HCT116 (cell line): Measurements from ENCODE around the gene NDUFB2. TPM values are rescaled to one million over a fixed set of nuclear protein-coding genes. Genes with fewer than 3 reads are reported as not detected.

ENCODE experiments used
- ATAC-seq: fragments of 200-7000 bp; cut with Tn5 transposase; 2 replicates; pipeline ENCODE4 v1.9.1; 2020; ENCODE audit warnings: mild to moderate bottlenecking, moderate library complexity
- BruUV-seq: library from RNA; stranded (reverse); fragments of 400-500 nt; replicated peaks from 2 replicates; lab custom pipeline; 2021; lab: Mats Ljungman, UMichigan
- CTCF ChIA-PET: fragments of 300-600 bp; sonication (Branson Sonifier 250); formaldehyde crosslinking; loops from one replicate; lab custom pipeline; 2021; ENCODE audit warnings: antibody characterized with exemption; lab: Charles Lee
- POLR2A ChIA-PET: fragments of 300-600, 350-600 bp; sonication (Branson Sonifier 250); formaldehyde crosslinking; loops from one replicate; lab custom pipeline; 2021; ENCODE audit warnings: antibody characterized with exemption; lab: Charles Lee
- RAD21 ChIA-PET, 2 experiments: fragments of 300-600 bp; sonication (Branson Sonifier 250); formaldehyde crosslinking; loops; one replicate each; lab custom pipeline; 2023; ENCODE audit warnings: low total read pairs in 2 of 2; ENCODE audit not compliant: uncharacterized antibody in 2 of 2, unreplicated experiment in 2 of 2, low non-redundant PET in 1 of 2; lab: Charles Lee
- DNase-seq: peaks from one replicate; pipeline ENCODE4 v3.0.0-alpha.2; 2010; ENCODE audit warnings: low read depth, low spot score
- H2AFZ ChIP-seq: fragments of 200-600 bp; shearing (Covaris generic), sonication (generic); 2 replicates; pipeline ENCODE4 v1.6.1; 2017; ENCODE audit warnings: low read depth, mixed run types, mixed read lengths, antibody characterized with exemption, low read length; ENCODE audit not compliant: poor library complexity, severe bottlenecking
- H3K27ac ChIP-seq: 2 replicates; pipeline ENCODE4 v1.5.1; 2012; ENCODE audit warnings: low read depth, low read length
- H3K27me3 ChIP-seq: fragments of 200-600 bp; sonication (generic); 2 replicates; pipeline ENCODE4 v1.6.1; 2016; ENCODE audit warnings: mixed run types, low read length, mixed read lengths; ENCODE audit not compliant: insufficient read depth
- H3K36me3 ChIP-seq, 2 experiments: fragments of 200-500 bp in 1 of 2; fragments of 200-600 bp in 1 of 2; sonication (Bioruptor generic) in 1 of 2; sonication (generic) in 1 of 2; 2 replicates each; pipeline versions ENCODE4 v1.5.1 to v1.6.1; 2014 to 2016; ENCODE audit warnings: low read length in 2 of 2, inconsistent platforms in 1 of 2, mixed read lengths in 1 of 2, mixed run types in 1 of 2; ENCODE audit not compliant: insufficient read depth in 2 of 2, control insufficient read depth in 1 of 2
- H3K4me1 ChIP-seq, 2 experiments: fragments of 200-600 bp in 1 of 2; sonication (generic) in 1 of 2; 2 replicates each; pipeline versions ENCODE4 v1.5.1 to v1.6.1; 2012 to 2017; ENCODE audit warnings: low read length in 2 of 2, inconsistent platforms in 1 of 2, mild to moderate bottlenecking in 1 of 2, mixed read lengths in 1 of 2, mixed run types in 1 of 2, moderate library complexity in 1 of 2; ENCODE audit not compliant: insufficient read depth in 2 of 2, control insufficient read depth in 1 of 2
- H3K4me2 ChIP-seq: fragments of 200-600 bp; sonication (generic); 2 replicates; pipeline ENCODE4 v1.6.1; 2017; ENCODE audit warnings: mixed run types, low read length, mixed read lengths
- H3K4me3 ChIP-seq, 2 experiments: fragments of 200-600 bp in 1 of 2; sonication (generic) in 1 of 2; replicated peaks in 1 of 2; 2 replicates each; pipeline ENCODE4 v1.5.1; 2011 to 2016; ENCODE audit warnings: low read length in 2 of 2, control low read depth in 1 of 2, low read depth in 1 of 2, mild to moderate bottlenecking in 1 of 2, mixed read lengths in 1 of 2, mixed run types in 1 of 2
- H3K79me2 ChIP-seq: fragments of 200-600 bp; sonication (generic); 2 replicates; pipeline ENCODE4 v1.6.1; 2017; ENCODE audit warnings: mild to moderate bottlenecking, mixed run types, low read length, moderate library complexity, mixed read lengths; ENCODE audit not compliant: insufficient read depth
- H3K9ac ChIP-seq: fragments of 200-600 bp; sonication (generic); 2 replicates; pipeline ENCODE4 v1.6.1; 2016; ENCODE audit warnings: low read length, mixed read lengths
- H3K9me2 ChIP-seq: fragments of 200-600 bp; sonication (generic), shearing (Covaris generic); 2 replicates; pipeline ENCODE4 v1.6.1; 2017; ENCODE audit warnings: mixed run types, mild to moderate bottlenecking, moderate library complexity; ENCODE audit not compliant: insufficient read depth
- H3K9me3 ChIP-seq, 2 experiments: fragments of 200-500 bp in 1 of 2; fragments of 200-600 bp in 1 of 2; sonication (Bioruptor generic) in 1 of 2; sonication (generic) in 1 of 2; 2 replicates each; pipeline ENCODE4 v1.6.1; 2014 to 2017; ENCODE audit warnings: low read length in 2 of 2, mixed read lengths in 2 of 2, inconsistent platforms in 1 of 2, low read depth in 1 of 2, mild to moderate bottlenecking in 1 of 2, mixed run types in 1 of 2, moderate library complexity in 1 of 2; ENCODE audit not compliant: control insufficient read depth in 1 of 2, insufficient read depth in 1 of 2
- H4K20me1 ChIP-seq: fragments of 200-600 bp; sonication (generic), shearing (Covaris generic); 2 replicates; pipeline ENCODE4 v1.6.1; 2017; ENCODE audit warnings: mixed run types, mild to moderate bottlenecking, moderate library complexity; ENCODE audit not compliant: insufficient read depth
- JUND ChIP-seq: IDR thresholded peaks from 2 replicates; pipeline ENCODE4 v1.6.1; 2012
- POLR2AphosphoS5 ChIP-seq: IDR thresholded peaks from 2 replicates; pipeline ENCODE4 v1.6.1; 2011; ENCODE audit warnings: mild to moderate bottlenecking, low read depth, low read length, moderate library complexity
- SRF ChIP-seq: IDR thresholded peaks from 2 replicates; pipeline ENCODE4 v1.6.1; 2012; ENCODE audit warnings: low read depth
- YY1 ChIP-seq: IDR thresholded peaks from 2 replicates; pipeline ENCODE4 v1.6.1; 2011; ENCODE audit warnings: low read length, low read depth, moderate library complexity, mild to moderate bottlenecking; ENCODE audit not compliant: insufficient replicate concordance; ENCODE audit errors: extremely low read depth
- ZBTB33 ChIP-seq: IDR thresholded peaks from 2 replicates; pipeline ENCODE4 v1.6.1; 2011; ENCODE audit warnings: mild to moderate bottlenecking, low read length, moderate library complexity; ENCODE audit not compliant: insufficient replicate concordance; ENCODE audit errors: extremely low read depth
- ZFX ChIP-seq: fragments of 450-650 bp; IDR thresholded peaks from 2 replicates; pipeline ENCODE4 v1.6.1; 2017
- intact Hi-C: fragments of 100-400 bp; cut with micrococcal nuclease; formaldehyde crosslinking; loops from 2 replicates; pipeline ENCODE4 v1.10.0; 2022
- total RNA-seq: library from RNA; stranded (reverse); gene quantifications from one replicate; pipeline ENCODE4 v1.2.1, GENCODE V29; 2021; ENCODE audit not compliant: unreplicated experiment
- TF ChIP-seq, protein P1 (sequence below): IDR thresholded peaks from 2 replicates; pipeline ENCODE4 v1.6.1; 2012
- TF ChIP-seq, protein P2 (sequence below): IDR thresholded peaks from 2 replicates; pipeline ENCODE4 v1.6.1; 2012; ENCODE audit warnings: low read depth

Gene NDUFB2
- total RNA-seq, 1 experiment from 2014 or later = 143 TPM

GRCh38 chr7:140675726-140676125, 20.8 kb upstream of the NDUFB2 start:
- H4K20me1 ChIP-seq = no peaks in the 10 kb centered on the region
- no peak overlapping the region for H2AFZ ChIP-seq
- ChIA-PET CTCF (interaction anchor here (1.0 to 1.5 kb wide), 7 partner anchors 11 to 545 kb away, joined by 3 to 4 read pairs (median 4); no protein-coding TSS in a partner anchor), RAD21 (no interaction called here), POLR2A (no interaction called here)
- BruUV-seq = no TSS peak
- H3K27ac ChIP-seq = no peak overlapping the region
- peaks cover 9 to 24% of the 10 kb centered on the region in 2 experiments for H3K4me1 ChIP-seq
- TF ChIP-seq, protein P1, sequence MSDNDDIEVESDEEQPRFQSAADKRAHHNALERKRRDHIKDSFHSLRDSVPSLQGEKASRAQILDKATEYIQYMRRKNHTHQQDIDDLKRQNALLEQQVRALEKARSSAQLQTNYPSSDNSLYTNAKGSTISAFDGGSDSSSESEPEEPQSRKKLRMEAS = no peak
- TF ChIP-seq SRF (no peak), YY1 (no peak), JUND (no peak)
- TF ChIP-seq, protein P2, sequence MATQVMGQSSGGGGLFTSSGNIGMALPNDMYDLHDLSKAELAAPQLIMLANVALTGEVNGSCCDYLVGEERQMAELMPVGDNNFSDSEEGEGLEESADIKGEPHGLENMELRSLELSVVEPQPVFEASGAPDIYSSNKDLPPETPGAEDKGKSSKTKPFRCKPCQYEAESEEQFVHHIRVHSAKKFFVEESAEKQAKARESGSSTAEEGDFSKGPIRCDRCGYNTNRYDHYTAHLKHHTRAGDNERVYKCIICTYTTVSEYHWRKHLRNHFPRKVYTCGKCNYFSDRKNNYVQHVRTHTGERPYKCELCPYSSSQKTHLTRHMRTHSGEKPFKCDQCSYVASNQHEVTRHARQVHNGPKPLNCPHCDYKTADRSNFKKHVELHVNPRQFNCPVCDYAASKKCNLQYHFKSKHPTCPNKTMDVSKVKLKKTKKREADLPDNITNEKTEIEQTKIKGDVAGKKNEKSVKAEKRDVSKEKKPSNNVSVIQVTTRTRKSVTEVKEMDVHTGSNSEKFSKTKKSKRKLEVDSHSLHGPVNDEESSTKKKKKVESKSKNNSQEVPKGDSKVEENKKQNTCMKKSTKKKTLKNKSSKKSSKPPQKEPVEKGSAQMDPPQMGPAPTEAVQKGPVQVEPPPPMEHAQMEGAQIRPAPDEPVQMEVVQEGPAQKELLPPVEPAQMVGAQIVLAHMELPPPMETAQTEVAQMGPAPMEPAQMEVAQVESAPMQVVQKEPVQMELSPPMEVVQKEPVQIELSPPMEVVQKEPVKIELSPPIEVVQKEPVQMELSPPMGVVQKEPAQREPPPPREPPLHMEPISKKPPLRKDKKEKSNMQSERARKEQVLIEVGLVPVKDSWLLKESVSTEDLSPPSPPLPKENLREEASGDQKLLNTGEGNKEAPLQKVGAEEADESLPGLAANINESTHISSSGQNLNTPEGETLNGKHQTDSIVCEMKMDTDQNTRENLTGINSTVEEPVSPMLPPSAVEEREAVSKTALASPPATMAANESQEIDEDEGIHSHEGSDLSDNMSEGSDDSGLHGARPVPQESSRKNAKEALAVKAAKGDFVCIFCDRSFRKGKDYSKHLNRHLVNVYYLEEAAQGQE = no peak
- no peaks in the 10 kb centered on the region for H3K9me3 ChIP-seq
- ATAC-seq (no peak), DNase-seq (no peak)
- intact Hi-C loops = loop anchor here (1.0 to 5.0 kb wide), 3 partner anchors 307 to 547 kb away; no protein-coding TSS in a partner anchor
- H3K4me2 ChIP-seq = no peak overlapping the region
- no peaks in the 10 kb centered on the region for H3K79me2 ChIP-seq
- no peaks in the 10 kb centered on the region for H3K36me3 ChIP-seq
- H3K9me2 ChIP-seq = no peaks in the 10 kb centered on the region
- H3K9ac ChIP-seq = no peak overlapping the region
- H3K4me3 ChIP-seq = no peak overlapping the region
- H3K27me3 ChIP-seq = no peaks in the 10 kb centered on the region

GRCh38 chr7:140676306-140676705, 20.2 kb upstream of the NDUFB2 start:
- ChIA-PET POLR2A (no interaction called here), RAD21 (no interaction called here), CTCF (no interaction called here)
- intact Hi-C loops = loop anchor here (5.0 kb wide), 1 partner anchor 546 kb away; no protein-coding TSS in a partner anchor
- H3K27ac ChIP-seq = no peak overlapping the region
- no peak overlapping the region for H3K4me3 ChIP-seq
- H3K79me2 ChIP-seq = no peaks in the 10 kb centered on the region
- no peak overlapping the region for H3K9ac ChIP-seq
- no peaks in the 10 kb centered on the region for H3K9me2 ChIP-seq
- ATAC-seq (no peak), DNase-seq (no peak)
- no peaks in the 10 kb centered on the region for H3K36me3 ChIP-seq
- BruUV-seq = no TSS peak
- no peaks in the 10 kb centered on the region for H4K20me1 ChIP-seq
- H3K9me3 ChIP-seq = no peaks in the 10 kb centered on the region
- peaks cover 9 to 24% of the 10 kb centered on the region in 2 experiments for H3K4me1 ChIP-seq
- no peak overlapping the region for H3K4me2 ChIP-seq
- no peak overlapping the region for H2AFZ ChIP-seq
- H3K27me3 ChIP-seq = no peaks in the 10 kb centered on the region
- TF ChIP-seq ZBTB33 = no peak
- TF ChIP-seq, protein P1 = no peak
- no peak for TF ChIP-seq SRF
- no peak for TF ChIP-seq ZFX
- TF ChIP-seq, protein P2 = no peak
- TF ChIP-seq POLR2AphosphoS5 = no peak
